Stimulated activated CD4-positive, alpha-beta T cell treated with anti-CD3 and anti-CD28 coated beads, Interleukin-2, amount 100 ng/mL, for 24 hours (primary cell): Measurements from ENCODE around the gene SND1.
"Not testable (repeated sequence)": the region's sequence is repeated elsewhere in the genome, so short reads cannot be mapped to it uniquely, and the experiment has no call there.

Source experiments
- DNase-seq, 2 donors: peaks; one replicate each; pipeline ENCODE4 v3.0.0-alpha.2; 2020

SND1 gene

GRCh38 chr7:128091106-128091505 lies 439.1 kb downstream of the SND1 start:
- no peak for DNase-seq

- DNase-seq: no peak
Measured at GRCh38 chr7:128092221-128092620, 440.2 kb downstream of the SND1 start.

- no peak for DNase-seq
Measured at GRCh38 chr7:128093614-128094570, 441.9 kb downstream of the SND1 start.

DNA sequence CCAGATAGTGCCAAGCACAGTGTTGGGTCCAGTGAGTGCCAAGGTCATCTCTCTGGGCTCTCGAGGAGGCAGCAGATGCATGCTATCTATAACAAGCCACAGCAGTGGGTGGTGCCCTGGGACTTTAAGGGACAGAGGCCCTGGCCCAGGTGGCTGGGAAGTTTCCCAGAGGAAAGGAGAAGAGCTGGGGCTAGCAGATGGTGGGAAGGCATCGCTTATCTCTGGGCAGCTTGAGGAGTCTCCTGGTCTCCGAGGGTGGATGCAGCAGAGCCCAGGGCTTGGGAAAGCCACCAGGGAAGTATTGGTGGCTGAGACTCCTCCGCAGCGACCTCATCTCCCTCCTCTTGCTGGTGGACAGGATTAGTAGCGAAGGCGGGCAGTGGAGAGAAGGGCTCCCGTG lies 442.7 kb downstream of the SND1 start:
- DNase-seq: no peak

GRCh38 chr7:128097211-128097731 lies 445.3 kb downstream of the SND1 start:
- no peak for DNase-seq

DNA sequence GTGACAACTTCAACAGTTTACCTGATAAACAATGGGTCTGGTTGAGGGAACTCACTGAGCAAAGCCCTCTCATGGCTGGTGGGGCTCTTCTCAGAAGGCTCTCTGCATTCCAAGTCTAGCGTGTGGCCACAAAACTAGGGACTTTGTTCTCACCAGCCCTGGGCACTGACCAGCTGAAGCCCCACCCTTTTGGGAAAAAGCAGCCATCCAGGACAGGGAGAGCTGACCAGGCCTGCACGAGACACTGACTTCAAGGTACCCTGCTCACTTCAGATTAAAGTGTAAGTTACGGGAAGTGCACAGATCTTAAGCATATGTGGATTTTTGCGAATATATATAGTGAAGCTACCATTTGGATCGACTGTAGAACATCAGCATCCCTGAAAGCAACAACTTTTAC lies 446.6 kb downstream of the SND1 start:
- no peak for DNase-seq

GRCh38 chr7:128099204-128099671 lies 447.2 kb downstream of the SND1 start:
- DNase-seq: no peak

- DNase-seq: no peak
Measured at GRCh38 chr7:128100225-128100948, 448.4 kb downstream of the SND1 start.

- DNase-seq: no peak
Measured at GRCh38 chr7:128100949-128101713, 449.1 kb downstream of the SND1 start.

DNA sequence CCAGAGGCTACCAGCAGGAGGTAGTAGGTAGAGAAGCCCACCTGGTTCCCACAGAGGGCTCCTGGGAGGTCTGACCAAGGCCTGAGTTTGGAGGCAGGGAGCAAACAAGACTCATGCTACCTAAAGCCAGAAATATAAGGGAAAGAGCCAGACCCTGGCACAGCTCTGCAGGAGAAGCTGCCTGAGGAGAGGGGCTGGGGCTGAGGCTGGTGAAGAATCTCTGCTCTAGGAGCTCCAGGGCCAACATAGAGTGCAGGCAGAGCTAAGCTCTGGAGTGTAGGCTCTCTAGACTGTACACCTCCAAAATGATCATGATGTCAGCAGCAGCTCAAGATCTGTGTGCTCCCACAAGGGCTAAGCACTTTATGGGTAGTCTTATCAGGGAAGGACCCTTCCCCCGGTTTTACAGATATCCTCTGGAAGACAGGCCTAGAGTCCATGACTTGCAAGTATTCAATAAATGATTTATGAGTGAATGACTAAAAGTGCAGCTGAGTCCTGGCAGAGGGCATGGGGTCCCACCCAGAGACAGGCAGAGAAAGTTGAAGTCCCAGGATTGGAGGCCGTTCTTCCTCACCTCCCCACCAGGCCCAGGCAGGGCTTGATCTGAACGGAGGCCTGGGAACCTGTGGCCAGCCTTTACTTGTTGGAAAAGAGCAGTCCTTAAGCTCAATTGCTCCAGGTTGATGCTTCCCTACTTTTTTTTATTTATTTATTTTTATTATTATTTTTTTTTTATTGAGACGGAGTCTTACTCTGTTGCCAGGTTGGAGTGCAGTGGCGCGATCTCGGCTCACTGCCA lies 450.7 kb downstream of the SND1 start:
- no peak for DNase-seq

- peak in 1 of 2 donors; percentile 29 for DNase-seq
Measured at GRCh38 chr7:128103498-128104107, 451.6 kb downstream of the SND1 start.

DNA sequence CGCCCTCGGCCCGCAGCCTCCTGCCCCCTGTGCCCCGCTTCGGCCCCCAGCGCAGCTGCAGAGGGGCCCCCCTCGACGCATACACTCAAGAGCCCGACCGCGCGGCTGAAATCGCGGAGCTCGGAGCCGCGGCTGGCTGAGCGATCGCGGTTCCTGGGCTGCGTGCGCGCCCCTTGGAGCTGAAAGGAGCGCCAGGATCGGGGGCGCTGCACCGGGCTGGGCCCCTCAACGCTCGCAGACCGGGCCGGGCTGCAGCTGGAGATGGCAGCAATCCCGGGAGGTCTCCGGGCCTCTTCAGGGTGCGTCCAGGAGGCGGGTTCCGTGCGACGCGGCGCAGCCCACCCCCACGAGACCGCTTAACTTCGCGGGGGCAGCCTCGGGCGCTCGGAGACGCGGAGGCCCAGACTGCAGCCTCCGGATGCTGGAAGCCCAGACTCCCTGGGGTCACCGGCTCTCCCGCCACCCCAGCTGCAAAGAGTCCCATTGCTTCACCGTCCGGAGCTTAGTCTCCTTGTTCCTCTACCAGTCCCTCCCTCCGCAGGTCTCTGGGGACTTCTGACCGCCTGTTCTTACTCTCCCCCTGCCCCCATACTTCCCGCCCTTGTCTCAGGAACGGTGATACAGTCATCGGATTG lies 452.2 kb downstream of the SND1 start:
- peak in 1 of 2 donors; percentile 36 for DNase-seq

DNA sequence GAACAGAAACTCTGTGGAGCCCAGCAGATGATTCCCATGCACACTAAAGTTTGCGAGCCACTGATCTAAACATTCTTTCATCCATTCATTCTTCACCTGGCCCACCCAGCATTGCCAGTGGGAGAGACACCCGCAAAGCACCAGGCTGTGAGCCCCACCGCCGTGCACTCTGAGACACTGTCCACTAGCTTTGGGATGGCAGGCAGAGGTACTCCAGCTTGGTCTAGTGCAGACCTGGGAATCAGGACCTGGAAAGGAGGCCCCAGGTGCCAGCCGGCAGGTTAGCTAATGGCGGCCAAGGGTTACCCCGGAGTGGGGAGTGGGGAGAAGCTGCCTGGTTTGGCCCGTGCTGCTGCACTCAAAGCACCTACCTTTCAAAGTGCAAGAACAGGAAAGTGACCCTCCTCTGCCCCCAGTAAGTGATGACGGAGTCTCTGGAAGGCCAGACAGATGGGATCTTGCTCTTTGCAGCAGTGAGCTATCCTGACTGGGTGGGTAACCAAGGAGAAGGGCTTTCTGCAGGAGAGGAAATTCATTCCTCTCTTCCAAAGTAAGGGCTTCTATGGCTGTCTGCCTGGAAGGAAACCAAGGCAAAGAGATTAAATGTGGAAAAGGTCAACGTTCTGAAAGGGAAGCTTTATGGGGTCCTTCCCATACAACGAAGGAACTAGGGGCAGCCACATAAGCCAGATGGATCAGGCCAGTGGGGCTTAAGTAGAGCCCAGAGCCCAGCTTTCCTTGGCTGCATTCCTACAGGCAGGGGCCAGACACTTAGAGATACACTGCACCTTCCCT lies 453.4 kb downstream of the SND1 start:
- DNase-seq: no peak

- DNase-seq: no peak
Measured at GRCh38 chr7:128106821-128107220, 454.8 kb downstream of the SND1 start.

GRCh38 chr7:128107516-128107915 lies 455.5 kb downstream of the SND1 start:
- not testable (repeated sequence) for DNase-seq

- DNase-seq: no peak
Measured at GRCh38 chr7:128108129-128108528, 456.1 kb downstream of the SND1 start.

GRCh38 chr7:128108641-128109423 lies 456.8 kb downstream of the SND1 start:
- DNase-seq: no peak

DNA sequence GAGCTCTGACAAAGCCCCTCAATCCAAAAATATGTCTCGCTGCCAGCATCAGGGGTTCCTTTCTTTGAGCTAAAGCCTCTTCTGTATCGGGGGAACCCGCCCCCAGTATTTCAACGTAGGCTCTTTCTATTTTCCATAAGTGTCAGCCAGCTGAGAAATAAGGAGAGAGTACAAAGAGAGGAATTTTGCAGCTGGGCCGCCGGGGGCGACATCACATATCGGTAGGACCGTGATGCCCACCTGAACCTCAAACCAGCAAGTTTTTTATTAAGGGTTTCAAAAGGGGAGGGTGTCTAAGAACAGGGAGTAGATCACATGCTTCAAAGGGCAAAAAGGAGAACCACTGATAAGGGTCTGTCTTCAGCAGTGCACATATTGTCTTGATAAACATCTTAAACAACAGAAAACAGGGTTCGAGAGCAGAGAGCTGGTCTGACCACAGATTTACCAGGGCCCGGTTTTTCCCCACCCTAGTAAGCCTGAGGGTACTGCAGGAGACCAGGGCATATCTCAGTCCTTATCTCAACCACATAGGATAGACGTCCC lies 457.5 kb downstream of the SND1 start:
- not testable (repeated sequence) for DNase-seq
